GM06990 (cell line): ENCODE results near the gene EIPR1.

Experiments used
- DNase-seq: peaks from one replicate; pipeline ENCODE4 v3.0.0-alpha.2; 2011; ENCODE audit not compliant: insufficient read length; ENCODE audit errors: extremely low read depth
- H3K27me3 ChIP-seq: replicated peaks from 2 replicates; pipeline ENCODE4 v1.6.0; 2011; ENCODE audit warnings: low read length; ENCODE audit not compliant: control insufficient read depth, insufficient read depth
- H3K36me3 ChIP-seq: 2 replicates; pipeline ENCODE4 v1.5.1; 2011; ENCODE audit warnings: low read length; ENCODE audit not compliant: control insufficient read depth, insufficient read depth
- H3K4me3 ChIP-seq: replicated peaks from 2 replicates; pipeline ENCODE4 v1.5.1; 2011; ENCODE audit warnings: low read depth, mild to moderate bottlenecking, control low read depth, low read length
- TF ChIP-seq, protein P1 (sequence below): IDR thresholded peaks from 2 replicates; pipeline ENCODE4 v1.5.1; 2011; ENCODE audit warnings: low read length, control low read depth, mild to moderate bottlenecking, inconsistent platforms; ENCODE audit not compliant: insufficient read depth, poor library complexity, severe bottlenecking

EIPR1 gene

DNA sequence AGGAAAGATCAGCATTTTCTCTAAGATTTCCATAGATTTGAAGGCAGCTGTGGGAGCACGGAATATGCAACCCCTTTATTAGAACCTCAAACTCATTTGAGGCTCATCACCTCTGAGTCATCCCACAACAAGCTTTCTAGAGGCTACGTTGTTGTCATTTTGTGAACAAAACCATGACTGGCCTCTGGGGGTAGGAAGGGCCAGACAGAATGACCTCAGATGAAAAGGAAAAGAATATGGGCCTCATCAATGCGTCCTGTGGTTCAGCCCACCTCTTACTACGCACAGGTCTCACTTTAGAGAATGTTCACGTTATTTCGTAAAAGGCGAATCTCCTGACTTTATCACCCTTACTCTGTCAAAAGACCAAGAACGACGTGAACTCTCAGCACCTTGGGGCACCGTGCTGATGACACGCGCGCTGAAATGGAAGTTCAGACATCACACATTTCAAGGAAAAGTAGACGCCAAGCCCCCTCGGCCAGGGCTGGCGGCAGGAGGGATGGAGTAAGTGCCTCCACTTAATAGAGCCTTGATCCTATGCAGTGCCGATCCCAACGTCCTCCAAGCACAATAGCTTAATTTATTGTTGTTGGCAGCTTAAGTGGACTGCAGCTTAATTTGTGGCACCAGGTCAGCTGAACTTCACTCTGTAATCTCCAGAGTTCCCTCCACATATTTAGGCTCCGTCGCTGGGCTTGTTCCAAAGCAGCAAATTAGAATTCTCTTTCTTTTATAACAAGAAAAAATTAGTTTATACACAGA lies 208.3 kb downstream of the EIPR1 start:
- Histone ChIP-seq H3K27me3 (no peaks in the 10 kb centered on the region), H3K4me3 (no peak overlapping the region), H3K36me3 (peaks cover 3% of the 10 kb centered on the region)
- TF ChIP-seq, protein P1, sequence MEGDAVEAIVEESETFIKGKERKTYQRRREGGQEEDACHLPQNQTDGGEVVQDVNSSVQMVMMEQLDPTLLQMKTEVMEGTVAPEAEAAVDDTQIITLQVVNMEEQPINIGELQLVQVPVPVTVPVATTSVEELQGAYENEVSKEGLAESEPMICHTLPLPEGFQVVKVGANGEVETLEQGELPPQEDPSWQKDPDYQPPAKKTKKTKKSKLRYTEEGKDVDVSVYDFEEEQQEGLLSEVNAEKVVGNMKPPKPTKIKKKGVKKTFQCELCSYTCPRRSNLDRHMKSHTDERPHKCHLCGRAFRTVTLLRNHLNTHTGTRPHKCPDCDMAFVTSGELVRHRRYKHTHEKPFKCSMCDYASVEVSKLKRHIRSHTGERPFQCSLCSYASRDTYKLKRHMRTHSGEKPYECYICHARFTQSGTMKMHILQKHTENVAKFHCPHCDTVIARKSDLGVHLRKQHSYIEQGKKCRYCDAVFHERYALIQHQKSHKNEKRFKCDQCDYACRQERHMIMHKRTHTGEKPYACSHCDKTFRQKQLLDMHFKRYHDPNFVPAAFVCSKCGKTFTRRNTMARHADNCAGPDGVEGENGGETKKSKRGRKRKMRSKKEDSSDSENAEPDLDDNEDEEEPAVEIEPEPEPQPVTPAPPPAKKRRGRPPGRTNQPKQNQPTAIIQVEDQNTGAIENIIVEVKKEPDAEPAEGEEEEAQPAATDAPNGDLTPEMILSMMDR: no peak
- no peak for DNase-seq

DNA sequence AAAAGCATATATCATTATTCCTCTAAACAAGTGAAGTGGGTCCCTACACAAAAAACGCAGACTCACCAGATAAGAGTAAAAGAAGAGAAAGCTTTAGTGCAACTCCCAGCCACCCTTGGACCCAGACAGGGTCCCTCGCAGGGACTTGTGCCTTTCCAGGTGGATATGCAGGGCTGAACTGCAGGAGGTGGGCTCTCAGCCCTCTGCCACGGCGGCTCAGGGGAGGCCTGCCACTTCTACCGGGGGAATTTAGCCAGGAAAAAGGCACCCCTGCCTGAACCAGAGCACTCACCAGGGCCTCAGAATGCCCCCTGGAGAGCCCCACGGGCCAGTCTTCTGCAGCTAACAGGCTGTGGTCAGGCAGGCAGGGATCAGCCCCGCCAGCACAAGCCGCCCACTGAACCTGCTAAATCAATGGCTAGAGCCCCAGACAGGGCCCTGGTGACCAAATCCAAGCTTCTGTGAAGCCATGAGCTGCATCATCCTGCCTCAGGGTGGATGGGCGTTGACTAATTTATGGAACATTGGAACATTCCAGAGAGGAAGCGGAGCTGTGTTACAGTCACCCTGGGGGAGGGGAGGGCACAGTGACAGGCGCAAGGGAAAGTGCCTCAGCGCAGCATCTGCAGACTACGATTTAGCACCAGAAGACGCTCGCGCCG lies 209.3 kb downstream of the EIPR1 start:
- Histone ChIP-seq H3K27me3 (no peaks in the 10 kb centered on the region), H3K36me3 (peaks cover 3% of the 10 kb centered on the region), H3K4me3 (no peak overlapping the region)
- no peak for DNase-seq
- TF ChIP-seq, protein P1: no peak

DNA sequence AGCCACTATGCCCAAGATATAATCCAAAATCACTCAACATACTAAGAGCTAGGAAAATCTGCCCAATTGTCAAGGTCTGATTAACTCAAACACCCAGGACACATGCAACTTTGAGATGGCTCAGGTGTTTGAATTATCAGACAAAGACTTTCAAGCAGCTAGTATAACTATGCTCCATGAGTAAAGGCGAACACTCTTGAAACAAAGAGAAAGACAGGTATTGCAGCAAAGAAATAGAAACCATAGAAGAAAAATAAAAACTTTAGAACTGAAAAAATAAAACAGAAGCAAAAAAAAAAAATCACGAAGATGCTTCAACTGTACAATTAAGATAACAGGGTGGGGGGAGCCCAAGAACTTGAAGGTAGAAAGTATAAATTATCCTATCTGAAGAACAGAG lies 214.2 kb downstream of the EIPR1 start:
- DNase-seq: no peak
- TF ChIP-seq, protein P1: no peak
- no peaks in the 10 kb centered on the region for H3K27me3 ChIP-seq
- H3K36me3 ChIP-seq: no peaks in the 10 kb centered on the region; the same call in 1 of the 2 replicates
- no peak overlapping the region for H3K4me3 ChIP-seq

DNA sequence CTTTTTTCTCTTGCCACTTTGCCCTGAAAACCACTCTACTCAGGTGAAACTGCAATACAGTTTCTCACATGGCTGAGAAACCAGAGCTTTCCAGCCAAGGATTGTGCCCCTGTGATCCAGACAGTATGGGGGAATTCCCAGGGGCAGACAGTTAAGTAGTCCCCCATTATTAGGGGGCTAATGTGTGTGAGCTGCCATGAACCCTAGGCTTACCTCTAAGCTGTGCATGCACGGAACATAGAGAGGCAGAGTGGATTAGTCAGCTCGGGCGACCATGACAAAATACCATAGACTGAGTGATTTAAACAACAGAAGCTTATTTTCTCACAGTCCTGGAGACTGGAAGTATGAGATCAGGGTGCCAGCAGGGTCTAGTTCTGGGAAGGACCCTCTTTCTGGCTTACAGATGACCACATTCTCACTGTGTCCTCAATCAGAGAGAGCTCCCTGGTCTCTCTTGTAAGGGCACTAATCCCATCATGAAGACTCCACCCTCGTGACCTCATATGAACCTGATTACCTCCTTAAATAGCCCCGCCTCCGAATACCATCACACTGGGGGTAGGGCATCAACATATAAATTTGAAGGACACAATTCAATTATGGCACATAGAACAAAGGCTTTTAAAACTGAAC lies 215.1 kb downstream of the EIPR1 start:
- no peak overlapping the region for H3K4me3 ChIP-seq
- TF ChIP-seq, protein P1: no peak
- no peak for DNase-seq
- no peaks in the 10 kb centered on the region for H3K27me3 ChIP-seq
- no peaks in the 10 kb centered on the region; the same call in 1 of the 2 replicates for H3K36me3 ChIP-seq

DNA sequence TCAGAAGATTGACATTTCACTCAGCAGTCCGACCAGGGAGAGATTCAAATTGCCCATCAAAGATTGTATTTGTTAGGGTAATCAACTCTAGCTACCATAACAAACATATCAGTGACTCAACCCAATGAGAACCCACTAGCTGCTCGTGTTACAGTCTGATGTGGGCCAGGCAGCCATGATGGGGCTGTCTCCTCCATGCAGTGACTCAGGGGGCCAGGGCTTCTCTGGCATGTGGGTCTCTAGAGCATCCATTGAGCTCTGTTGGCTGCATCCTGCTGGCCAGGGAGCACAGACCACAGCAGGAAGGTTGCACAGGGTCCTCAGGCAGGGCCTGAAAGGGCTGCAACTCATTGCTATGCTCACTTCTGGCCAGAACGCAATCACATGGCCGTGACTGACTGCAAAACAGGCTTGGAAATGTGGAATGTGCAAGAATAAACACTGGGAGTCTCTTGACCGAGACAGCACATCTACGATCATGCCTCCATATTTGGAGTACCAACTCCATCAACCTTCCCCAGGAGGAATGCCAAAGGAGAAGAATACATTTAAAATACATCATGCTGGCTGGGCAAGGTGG lies 216.8 kb downstream of the EIPR1 start:
- no peak for DNase-seq
- Histone ChIP-seq H3K27me3 (no peaks in the 10 kb centered on the region), H3K36me3 (no peaks in the 10 kb centered on the region), H3K4me3 (no peak overlapping the region)
- TF ChIP-seq, protein P1: no peak
